ENCODE measurements around the gene LDLRAD4.

Gene LDLRAD4

DNA sequence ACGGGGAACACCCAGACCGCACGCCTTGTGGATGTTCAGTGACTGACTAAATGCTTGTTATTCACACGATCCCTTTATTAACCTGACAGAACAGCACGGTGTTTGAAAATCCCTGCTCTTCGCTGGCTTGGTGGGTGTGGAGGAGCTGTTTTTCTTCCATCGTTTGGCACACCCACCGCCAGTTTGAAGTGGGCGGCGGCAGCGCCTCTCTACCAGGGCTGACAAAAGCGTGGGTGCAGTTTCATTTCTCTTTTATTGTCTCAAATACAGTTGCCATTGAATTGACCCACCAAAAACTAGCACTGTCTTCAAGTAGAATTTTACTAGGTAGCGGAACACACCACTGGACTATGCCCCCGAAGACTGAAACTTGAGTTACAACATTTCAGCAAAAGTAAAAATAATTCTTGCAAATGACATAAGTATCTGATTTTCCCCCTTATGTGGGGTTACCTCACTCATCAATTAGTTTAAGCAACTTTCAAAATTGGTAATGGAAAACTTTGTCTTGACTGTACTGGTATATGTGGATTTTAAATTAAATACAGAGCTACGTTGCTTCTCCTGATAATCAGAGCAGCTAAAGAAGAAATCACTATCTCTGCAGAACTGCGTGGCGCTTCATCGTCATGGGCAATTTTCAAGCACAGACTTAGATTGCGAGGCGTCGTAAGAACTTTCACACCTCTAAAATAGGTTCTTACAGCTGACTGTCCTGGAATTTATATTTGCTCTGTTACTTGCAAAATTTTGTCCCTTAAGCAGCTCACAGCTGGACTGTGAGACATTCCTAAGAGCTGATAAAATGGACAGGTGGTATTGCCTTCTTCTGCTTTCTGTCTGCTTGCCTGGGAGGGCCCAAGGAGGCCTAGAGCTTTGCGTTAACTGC is 60.9 kb downstream of the LDLRAD4 start:
- TF ChIP-seq GATA3 (IDR thresholded peaks at IDR 0.05; ENCODE audit: low read depth, low read length) = no peak
- TF ChIP-seq GATA2 (IDR thresholded peaks at IDR 0.05; ENCODE audit: low read depth, low read length) = no peak

DNA sequence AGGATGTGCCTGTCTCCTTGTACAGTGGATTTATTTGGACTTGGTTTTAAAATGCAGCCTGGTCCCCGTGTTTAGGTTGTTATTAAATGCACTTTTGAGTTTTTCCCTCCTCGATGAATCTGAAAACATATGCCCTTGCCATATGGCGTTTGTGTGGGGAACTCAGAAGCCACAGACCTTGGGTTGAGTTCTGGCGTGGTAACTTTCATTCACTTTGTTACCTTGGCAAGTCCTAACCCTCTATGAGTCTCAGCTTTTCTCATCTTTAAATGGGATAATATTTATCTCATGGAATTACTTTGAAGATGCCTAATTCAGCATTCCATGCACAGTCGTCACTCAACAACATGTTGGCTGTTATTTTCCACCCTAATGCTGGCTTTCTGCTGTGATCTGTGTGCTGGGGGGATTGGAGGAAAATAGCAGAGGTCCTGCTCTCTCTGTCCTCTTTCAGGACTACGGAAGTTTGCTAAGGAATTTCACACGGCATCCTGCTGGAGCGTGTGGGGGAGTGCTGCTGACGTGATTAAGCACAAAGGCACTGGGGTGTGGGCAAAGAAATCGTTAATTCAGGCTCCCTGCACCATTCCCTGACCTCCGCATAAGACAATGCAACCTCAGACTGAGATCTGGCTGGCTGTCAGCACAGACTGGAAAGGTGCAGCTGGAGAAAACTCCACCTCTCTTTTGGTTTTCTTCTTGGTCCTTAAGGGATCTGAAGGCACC is 61.7 kb downstream of the LDLRAD4 start:
- TF ChIP-seq GATA2 (IDR thresholded peaks at IDR 0.05; ENCODE audit: low read depth, low read length) (no peak), GATA3 (IDR thresholded peaks at IDR 0.05; ENCODE audit: low read depth, low read length) (no peak)

DNA sequence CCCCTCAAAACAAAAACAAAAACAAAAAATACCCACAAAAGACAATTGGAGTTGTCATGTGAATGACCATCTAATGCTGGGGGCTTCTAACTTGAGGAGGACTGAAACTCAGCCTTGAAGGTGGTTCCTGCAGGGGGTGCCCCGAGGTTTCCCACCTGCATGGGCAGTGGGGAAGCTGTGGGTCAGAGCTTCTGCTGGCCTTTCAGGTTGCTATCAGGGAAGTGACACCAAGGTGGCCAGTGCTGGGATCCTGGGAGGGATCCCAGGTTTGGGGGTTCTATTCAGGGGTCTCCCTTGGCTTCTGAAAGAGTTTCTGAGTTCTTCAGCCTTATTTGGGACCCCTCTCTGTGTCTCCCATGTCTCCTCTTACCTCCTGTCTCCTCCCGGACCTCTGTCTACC is 62.8 kb downstream of the LDLRAD4 start:
- no peak for TF ChIP-seq GATA3 (IDR thresholded peaks at IDR 0.05; ENCODE audit: low read depth, low read length)
- no peak for TF ChIP-seq GATA2 (IDR thresholded peaks at IDR 0.05; ENCODE audit: low read depth, low read length)

DNA sequence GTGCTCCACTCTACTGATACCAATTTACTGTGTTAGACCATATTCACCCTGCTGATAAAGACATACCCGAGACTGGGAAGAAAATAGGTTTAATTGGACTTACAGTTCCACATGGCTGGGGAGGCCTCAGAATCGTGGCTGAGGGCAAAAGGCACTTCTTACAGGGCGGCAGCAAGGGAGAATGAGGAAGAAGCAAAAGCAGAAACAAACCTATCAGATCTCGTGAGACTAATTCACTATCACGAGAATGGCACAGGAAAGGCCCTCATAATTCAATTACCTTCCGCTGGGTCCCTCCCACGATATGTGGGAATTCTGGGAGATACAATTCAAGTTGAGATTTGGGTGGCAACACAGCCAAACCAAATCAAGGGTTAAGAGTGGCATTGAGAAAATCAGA is 65.2 kb downstream of the LDLRAD4 start:
- TF ChIP-seq GATA3 (IDR thresholded peaks at IDR 0.05; ENCODE audit: low read depth, low read length) (no peak), GATA2 (IDR thresholded peaks at IDR 0.05; ENCODE audit: low read depth, low read length) (no peak)

GRCh38 chr18:13284330-13285027 is 65.9 kb downstream of the LDLRAD4 start:
- no peak for TF ChIP-seq GATA2 (IDR thresholded peaks at IDR 0.05; ENCODE audit: low read depth, low read length)
- no peak for TF ChIP-seq GATA3 (IDR thresholded peaks at IDR 0.05; ENCODE audit: low read depth, low read length)

DNA sequence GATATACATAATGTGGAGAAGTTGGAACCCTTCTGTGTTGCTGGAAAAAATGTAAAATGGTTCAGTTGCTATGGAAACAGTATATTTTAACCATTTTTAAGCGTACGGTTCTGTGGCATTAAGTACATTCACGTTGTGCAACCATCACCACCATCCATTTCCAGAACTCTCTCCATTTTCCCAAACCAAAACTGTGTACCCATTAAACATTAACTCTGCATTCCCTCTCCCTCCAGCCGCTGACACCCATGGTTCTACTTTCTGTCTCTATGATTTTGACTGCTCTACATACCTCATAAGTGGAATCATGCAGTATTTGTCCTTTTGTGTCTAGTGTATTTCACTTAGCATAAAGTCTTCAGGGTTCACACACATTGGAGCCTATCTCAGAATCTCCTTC is 67.3 kb downstream of the LDLRAD4 start:
- TF ChIP-seq GATA3 (IDR thresholded peaks at IDR 0.05; ENCODE audit: low read depth, low read length) (no peak), GATA2 (IDR thresholded peaks at IDR 0.05; ENCODE audit: low read depth, low read length) (no peak)

DNA sequence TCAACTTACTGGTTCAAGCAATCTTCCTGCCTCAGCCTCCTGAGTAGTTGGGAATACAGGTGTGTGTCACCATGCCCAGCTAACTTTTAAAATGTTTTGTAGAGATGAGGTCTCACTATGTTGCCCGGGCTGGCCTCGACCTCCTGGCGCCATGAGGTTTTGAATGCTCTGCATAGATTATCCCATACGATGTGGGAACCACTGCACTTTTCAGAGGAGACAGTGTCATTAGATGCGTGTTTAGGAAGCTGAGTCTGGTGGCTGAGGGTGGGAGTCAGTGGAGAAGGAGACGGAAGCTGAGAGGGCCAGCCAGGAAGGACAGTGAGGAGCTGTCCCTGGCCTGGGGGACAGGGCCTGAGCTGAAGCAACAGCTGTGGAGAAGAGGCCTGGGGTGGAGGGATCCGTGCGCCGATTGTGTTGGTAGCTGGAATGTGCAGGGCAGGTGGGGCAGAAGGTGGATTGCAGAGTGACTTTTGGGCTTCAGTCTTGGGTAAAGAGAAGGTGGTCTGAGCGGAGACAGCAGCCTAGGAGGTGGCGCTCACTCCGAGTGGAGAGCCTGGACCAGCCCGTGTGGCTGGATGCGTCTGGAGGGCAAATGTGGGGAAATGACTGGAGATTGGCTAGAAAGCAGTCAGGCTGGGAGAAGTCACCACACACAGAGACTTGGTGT is 68.0 kb downstream of the LDLRAD4 start:
- no peak for TF ChIP-seq GATA3 (IDR thresholded peaks at IDR 0.05; ENCODE audit: low read depth, low read length)
- TF ChIP-seq GATA2 (IDR thresholded peaks at IDR 0.05; ENCODE audit: low read depth, low read length) = no peak

DNA sequence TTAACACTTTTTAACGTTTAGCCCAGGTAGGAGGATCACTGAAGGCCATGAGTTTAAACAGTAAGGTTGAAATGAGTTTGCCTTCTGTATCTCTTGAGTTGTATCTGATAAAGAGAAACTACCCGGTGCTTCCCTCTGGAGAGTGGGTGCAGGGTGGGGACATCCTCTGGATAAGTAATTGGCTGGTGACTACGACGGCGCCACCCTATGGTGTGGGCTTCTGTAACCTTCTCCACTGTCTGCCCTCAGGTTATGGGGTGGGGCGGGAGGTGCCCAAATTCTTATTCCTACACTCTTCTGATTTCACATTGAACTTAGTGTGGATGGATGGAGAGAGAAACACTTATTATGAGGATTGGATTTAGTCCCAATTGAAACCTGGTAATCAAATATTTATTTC is 68.8 kb downstream of the LDLRAD4 start:
- TF ChIP-seq GATA2 (IDR thresholded peaks at IDR 0.05; ENCODE audit: low read depth, low read length) (no peak), GATA3 (IDR thresholded peaks at IDR 0.05; ENCODE audit: low read depth, low read length) (no peak)

GRCh38 chr18:13288509-13289133 is 70.1 kb downstream of the LDLRAD4 start:
- no peak for TF ChIP-seq GATA3 (IDR thresholded peaks at IDR 0.05; ENCODE audit: low read depth, low read length)
- no peak for TF ChIP-seq GATA2 (IDR thresholded peaks at IDR 0.05; ENCODE audit: low read depth, low read length)

DNA sequence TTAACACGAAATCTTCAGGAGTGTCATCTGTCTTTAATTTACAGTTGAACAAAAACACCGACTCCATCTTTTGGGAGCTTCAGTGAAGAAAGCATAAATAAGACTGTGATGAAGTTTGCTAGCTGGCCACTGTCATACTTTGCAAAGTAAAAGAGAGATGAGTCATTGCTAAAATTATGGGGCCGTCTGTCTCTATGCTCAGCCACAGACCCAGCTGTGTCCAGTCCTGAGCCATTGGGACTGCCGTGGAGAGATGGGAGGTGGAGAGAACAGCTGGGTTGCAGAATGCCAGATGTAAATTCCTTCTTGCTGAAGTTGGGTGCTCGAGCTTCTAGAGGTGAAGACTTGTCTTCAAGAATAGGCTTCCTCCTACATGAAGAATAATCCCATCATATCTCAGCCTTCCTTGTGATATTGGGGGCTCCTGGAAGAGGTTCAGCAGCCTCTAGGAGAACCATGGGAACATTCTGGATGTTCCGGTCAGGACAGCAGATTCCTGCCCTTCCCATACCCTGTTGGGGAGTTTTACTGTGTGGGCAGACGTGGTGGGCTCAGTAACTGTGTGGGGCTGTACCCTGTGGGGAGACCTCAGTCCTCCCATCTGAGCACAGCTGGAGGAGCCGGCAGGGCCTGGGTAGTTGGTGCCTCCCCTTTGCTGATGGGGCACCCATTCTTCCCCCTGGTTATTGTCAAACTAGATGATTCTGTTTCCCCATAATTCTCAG is 71.1 kb downstream of the LDLRAD4 start:
- TF ChIP-seq GATA2 (IDR thresholded peaks at IDR 0.05; ENCODE audit: low read depth, low read length) (no peak), GATA3 (IDR thresholded peaks at IDR 0.05; ENCODE audit: low read depth, low read length) (no peak)

GRCh38 chr18:13290856-13291271 is 72.3 kb downstream of the LDLRAD4 start:
- TF ChIP-seq GATA2 (IDR thresholded peaks at IDR 0.05; ENCODE audit: low read depth, low read length) (no peak), GATA3 (IDR thresholded peaks at IDR 0.05; ENCODE audit: low read depth, low read length) (no peak)

DNA sequence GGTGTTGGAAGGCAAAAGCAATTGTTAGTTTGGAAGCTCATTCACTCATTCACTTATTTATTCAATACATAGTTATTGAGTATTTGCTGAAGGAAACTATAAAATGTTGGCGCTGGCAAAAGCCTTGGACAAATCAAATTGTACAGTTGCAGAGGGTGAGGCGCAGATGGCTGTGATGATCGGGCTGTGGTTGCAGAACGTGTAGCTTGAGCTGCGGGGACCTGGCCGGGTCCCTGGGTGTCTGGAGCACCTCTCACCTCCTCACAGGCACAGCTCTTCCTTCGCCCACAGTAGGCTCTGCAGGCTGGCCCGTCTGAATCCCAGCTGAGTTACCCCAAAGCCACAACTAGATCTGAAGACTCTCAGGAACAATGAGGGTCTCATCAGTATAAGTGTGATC is 72.7 kb downstream of the LDLRAD4 start:
- TF ChIP-seq GATA3 (IDR thresholded peaks at IDR 0.05; ENCODE audit: low read depth, low read length) = no peak
- TF ChIP-seq GATA2 (IDR thresholded peaks at IDR 0.05; ENCODE audit: low read depth, low read length) = no peak
